ENCODE measurements around the gene FHIT. TPM values are rescaled to one million over a fixed set of nuclear protein-coding genes. Genes with fewer than 3 reads are reported as not detected.

FHIT gene
- total RNA-seq, 4 donors from 2014 or later = 4.6 to 6.1 (median 5.7) TPM

DNA sequence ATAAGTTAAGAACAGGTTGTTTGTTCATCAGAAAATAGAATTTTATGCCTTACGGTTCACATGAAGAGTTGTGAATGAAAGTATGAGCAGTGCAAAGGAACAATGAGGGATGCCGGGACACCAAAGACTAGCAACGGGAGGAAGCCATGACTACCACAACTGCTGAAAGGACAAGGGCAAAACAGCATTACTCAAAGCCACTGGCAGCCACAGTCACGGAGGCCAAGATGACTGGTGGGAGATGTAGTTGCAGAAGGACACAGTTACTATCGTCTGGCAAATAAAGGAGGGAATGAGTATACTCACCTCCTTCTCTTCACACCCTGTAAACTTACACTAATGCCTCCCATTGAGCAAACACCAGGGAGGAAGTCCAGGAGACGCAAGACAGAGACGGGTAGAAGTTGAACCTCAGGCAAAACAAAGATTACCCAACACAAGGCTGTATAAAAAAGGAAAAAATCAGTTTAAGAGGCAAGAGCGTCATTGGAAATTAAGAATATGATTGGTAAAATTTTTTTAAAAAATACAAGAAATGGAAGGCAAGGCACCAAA lies 675.5 kb downstream of the FHIT start:
- H3K9me3 ChIP-seq = no peaks in the 10 kb centered on the region
- H3K4me1 ChIP-seq = no peaks in the 10 kb centered on the region
- TF ChIP-seq POLR2A (IDR thresholded peaks at IDR 0.05; ENCODE audit: low read depth) (no peak), EP300 (IDR thresholded peaks at IDR 0.05) (no peak), POLR2AphosphoS5 (IDR thresholded peaks at IDR 0.05) (no peak)
- TF ChIP-seq, protein P1, sequence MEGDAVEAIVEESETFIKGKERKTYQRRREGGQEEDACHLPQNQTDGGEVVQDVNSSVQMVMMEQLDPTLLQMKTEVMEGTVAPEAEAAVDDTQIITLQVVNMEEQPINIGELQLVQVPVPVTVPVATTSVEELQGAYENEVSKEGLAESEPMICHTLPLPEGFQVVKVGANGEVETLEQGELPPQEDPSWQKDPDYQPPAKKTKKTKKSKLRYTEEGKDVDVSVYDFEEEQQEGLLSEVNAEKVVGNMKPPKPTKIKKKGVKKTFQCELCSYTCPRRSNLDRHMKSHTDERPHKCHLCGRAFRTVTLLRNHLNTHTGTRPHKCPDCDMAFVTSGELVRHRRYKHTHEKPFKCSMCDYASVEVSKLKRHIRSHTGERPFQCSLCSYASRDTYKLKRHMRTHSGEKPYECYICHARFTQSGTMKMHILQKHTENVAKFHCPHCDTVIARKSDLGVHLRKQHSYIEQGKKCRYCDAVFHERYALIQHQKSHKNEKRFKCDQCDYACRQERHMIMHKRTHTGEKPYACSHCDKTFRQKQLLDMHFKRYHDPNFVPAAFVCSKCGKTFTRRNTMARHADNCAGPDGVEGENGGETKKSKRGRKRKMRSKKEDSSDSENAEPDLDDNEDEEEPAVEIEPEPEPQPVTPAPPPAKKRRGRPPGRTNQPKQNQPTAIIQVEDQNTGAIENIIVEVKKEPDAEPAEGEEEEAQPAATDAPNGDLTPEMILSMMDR (IDR thresholded peaks at IDR 0.05) = no peak
- no peak overlapping the region for H3K4me3 ChIP-seq
- WGBS = 84% methylated on average over 8 of the region's 8 CpGs
- no peaks in the 10 kb centered on the region for H3K27me3 ChIP-seq
- no peaks in the 10 kb centered on the region for H3K36me3 ChIP-seq
- no peak for DNase-seq (ENCODE audit: extremely low spot score)
- intact Hi-C loops (cut with DNase I) = no loop called here
- no peak overlapping the region for H3K27ac ChIP-seq (replicated peaks in 1 of 4)

DNA sequence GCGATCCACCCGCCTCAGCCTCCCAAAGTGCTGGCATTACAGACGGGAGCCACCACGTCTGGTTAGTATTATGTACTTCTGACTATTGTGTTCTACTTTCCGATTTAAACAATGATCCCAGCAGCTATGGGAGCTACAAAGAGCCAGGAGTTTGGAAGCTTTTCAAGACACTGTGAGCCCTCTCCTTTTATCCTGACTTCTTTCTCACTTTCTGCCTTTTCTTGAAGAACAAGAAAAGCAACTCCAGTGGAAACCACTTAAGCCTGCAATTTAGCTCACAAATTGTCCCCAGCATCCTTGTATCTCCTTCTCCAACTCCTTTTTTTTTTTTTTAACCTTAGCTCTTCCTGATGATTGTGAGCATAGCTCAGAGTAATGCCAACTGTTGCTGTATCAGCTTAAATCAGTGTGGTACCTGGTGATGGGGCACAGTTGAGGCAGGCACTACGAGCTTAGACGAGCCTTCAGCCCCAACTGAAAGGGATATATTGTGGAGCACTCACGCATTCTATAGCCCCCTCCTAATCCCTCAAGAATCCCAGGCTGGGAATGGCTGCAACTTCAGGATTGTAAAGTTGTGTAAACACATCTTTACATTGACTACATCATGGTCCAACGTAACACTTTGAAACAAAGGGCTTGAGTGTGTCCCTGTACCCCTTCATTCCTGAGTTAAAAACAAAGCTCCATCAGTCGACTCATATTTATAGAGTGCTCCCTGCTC lies 677.0 kb downstream of the FHIT start:
- H3K4me1 ChIP-seq = no peaks in the 10 kb centered on the region
- no peak for DNase-seq (ENCODE audit: extremely low spot score)
- no peaks in the 10 kb centered on the region for H3K27me3 ChIP-seq
- WGBS = 76% methylated on average over 10 of the region's 10 CpGs
- H3K27ac ChIP-seq (replicated peaks in 1 of 4) = no peak overlapping the region
- H3K36me3 ChIP-seq = no peaks in the 10 kb centered on the region
- no peaks in the 10 kb centered on the region for H3K9me3 ChIP-seq
- TF ChIP-seq EP300 (IDR thresholded peaks at IDR 0.05) (no peak), POLR2AphosphoS5 (IDR thresholded peaks at IDR 0.05) (no peak), POLR2A (IDR thresholded peaks at IDR 0.05; ENCODE audit: low read depth) (no peak)
- TF ChIP-seq, protein P1 (IDR thresholded peaks at IDR 0.05) = no peak
- H3K4me3 ChIP-seq = no peak overlapping the region
- intact Hi-C loops (cut with DNase I) = no loop called here

DNA sequence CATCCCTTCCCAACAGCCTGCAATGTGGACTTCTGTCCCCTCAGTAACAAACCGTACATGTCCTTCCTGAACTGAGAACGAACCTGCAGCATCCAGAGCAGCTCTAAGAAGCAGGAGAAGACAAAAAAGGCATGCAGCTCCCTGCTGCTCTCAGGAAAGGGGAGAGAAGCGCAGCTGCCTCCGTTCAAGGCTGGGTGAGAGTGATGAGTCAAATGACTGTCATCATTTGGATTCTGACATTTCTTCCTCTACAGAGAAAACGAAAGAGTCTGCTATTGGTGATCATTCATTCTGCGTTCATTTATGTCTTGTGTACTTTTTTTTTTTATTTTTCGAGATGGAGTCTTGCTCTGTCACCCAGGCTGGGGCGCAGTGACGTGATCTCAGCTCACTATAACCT lies 677.8 kb downstream of the FHIT start:
- no peak overlapping the region for H3K4me3 ChIP-seq
- no peaks in the 10 kb centered on the region for H3K9me3 ChIP-seq
- DNase-seq (ENCODE audit: extremely low spot score) = no peak
- WGBS = 86% methylated on average over 9 of the region's 9 CpGs
- H3K27me3 ChIP-seq = no peaks in the 10 kb centered on the region
- intact Hi-C loops (cut with DNase I) = no loop called here
- H3K36me3 ChIP-seq = no peaks in the 10 kb centered on the region
- H3K27ac ChIP-seq (replicated peaks in 1 of 4) = no peak overlapping the region
- H3K4me1 ChIP-seq = no peaks in the 10 kb centered on the region
- no peak for TF ChIP-seq EP300 (IDR thresholded peaks at IDR 0.05)
- TF ChIP-seq, protein P1 (IDR thresholded peaks at IDR 0.05) = no peak
- TF ChIP-seq POLR2A (IDR thresholded peaks at IDR 0.05; ENCODE audit: low read depth) = no peak
- TF ChIP-seq POLR2AphosphoS5 (IDR thresholded peaks at IDR 0.05) = no peak

DNA sequence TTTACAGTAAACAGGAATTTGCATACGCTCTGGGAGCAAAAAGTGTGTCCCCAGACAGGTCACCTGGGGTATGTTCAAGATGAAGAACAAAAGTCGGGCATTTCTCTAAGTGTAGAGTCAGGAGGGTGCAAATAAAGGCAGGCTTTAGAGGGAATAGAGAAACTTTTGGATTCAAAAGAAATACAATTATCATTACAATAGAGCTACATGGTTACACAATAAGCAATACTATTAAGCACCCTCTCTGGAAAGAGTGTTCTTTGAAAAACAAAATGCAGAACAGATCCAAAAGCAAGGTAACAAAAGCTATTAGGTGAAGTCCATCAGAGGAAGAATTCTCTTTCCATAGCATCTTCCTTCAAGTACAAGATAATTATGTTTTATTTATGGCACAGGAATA lies 679.7 kb downstream of the FHIT start:
- Histone ChIP-seq H3K4me3 (no peak overlapping the region), H3K27ac (replicated peaks in 1 of 4) (no peak overlapping the region), H3K36me3 (no peaks in the 10 kb centered on the region), H3K9me3 (peaks cover 0 to 5% (median 0%) of the 10 kb centered on the region in 4 donors), H3K4me1 (no peaks in the 10 kb centered on the region), H3K27me3 (no peaks in the 10 kb centered on the region)
- 99% methylated on average over 2 of the region's 2 CpGs for WGBS
- intact Hi-C loops (cut with DNase I) = no loop called here
- TF ChIP-seq, protein P1 (IDR thresholded peaks at IDR 0.05) = no peak
- TF ChIP-seq POLR2AphosphoS5 (IDR thresholded peaks at IDR 0.05) (no peak), EP300 (IDR thresholded peaks at IDR 0.05) (no peak), POLR2A (IDR thresholded peaks at IDR 0.05; ENCODE audit: low read depth) (no peak)
- no peak for DNase-seq (ENCODE audit: extremely low spot score)

Data from esophagus muscularis mucosa (tissue), 4 donors.